ENCODE data around the gene PNLDC1. TPM values are rescaled to one million over a fixed set of nuclear protein-coding genes. Genes with fewer than 3 reads are reported as not detected.

The PNLDC1 gene
- total RNA-seq, 4 donors from 2014 or later = 0.34 TPM; not detected in 3

DNA sequence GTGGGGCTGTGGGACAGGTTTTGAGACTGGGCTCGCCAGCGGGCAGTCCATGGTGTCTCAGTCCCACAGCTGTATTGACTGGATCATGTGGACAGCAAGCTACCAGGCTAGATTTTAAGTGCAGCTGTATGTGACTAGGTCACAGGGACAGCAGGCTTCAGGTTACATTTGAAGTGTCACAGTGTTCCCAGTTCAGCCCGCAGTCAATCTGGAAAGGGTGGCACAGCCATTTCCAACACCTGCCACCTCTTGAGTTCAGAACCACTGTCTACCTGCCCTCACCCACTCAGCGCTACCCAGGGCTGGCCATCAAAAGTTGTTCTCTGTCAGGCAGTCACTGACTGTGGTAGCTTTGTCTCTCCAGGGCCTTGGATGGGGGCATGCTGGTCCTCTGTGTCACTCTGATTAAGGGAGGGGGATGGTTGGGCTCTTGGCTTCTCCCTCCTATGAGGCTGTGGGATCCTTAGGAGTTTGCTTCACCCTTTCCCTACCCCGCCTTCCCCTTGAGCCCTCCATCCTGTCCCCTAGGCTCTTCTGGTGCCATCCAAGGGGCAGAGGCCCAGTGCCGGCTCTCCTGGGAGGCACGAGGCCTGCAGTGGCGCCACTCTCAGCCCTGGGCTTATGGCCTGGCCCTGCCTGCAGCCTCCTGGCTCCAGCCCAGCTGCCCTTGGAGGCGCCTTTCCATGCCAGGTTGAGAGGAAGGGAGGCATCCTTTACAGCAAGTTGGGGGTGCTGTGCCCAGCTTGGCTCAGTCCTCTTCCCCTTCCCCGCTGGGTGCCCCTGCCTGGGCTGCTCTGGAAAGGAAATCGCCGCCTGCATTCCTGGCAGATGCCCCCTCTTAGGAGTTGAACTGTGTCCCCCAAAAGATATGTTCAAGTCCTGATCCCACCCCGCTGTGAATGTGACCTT lies 44.9 kb downstream of the PNLDC1 start:
- TF ChIP-seq, protein P1, sequence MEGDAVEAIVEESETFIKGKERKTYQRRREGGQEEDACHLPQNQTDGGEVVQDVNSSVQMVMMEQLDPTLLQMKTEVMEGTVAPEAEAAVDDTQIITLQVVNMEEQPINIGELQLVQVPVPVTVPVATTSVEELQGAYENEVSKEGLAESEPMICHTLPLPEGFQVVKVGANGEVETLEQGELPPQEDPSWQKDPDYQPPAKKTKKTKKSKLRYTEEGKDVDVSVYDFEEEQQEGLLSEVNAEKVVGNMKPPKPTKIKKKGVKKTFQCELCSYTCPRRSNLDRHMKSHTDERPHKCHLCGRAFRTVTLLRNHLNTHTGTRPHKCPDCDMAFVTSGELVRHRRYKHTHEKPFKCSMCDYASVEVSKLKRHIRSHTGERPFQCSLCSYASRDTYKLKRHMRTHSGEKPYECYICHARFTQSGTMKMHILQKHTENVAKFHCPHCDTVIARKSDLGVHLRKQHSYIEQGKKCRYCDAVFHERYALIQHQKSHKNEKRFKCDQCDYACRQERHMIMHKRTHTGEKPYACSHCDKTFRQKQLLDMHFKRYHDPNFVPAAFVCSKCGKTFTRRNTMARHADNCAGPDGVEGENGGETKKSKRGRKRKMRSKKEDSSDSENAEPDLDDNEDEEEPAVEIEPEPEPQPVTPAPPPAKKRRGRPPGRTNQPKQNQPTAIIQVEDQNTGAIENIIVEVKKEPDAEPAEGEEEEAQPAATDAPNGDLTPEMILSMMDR (IDR thresholded peaks at IDR 0.05; ENCODE audit: low read depth) = no peak

DNA sequence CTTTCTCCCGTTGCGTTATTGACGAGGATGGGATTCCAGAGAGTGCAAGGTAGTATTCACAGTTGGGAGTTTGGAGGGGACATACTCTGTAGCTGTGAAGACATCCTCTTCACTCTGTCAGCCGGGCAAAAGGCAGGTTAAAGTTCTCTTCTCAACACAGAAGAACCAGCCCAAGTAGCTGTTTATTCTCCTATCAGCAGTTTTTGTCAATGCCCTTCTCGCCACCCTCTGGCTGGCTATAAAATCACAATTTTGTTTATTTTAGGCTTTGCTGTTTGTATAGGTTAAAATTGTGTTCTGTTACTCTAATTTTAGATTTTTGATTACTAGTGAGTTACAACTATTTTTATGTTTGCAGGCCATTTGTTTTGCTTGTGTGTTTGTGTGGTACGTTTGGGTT lies 52.8 kb downstream of the PNLDC1 start:
- TF ChIP-seq, protein P1 (IDR thresholded peaks at IDR 0.05; ENCODE audit: low read depth) = no peak

DNA sequence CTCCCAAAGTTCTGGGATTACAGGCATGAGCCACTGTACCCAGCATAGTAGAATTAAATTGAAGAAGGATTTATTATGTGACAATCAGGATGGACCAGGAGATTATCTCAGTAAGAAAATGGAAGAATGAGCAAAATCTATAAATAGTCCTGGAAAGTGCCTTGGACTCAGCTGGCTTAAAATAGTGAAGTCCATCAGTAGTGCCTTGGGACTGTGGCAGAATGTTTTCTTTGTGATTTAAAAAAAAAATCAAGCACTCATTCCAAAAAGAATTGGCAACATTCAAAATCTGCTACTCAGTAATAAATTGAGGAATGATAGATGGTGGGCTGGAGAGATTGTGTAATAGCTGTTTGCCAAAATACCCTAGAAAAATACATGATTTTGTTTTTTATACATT lies 53.7 kb downstream of the PNLDC1 start:
- TF ChIP-seq, protein P1 (IDR thresholded peaks at IDR 0.05; ENCODE audit: low read depth) = no peak

DNA sequence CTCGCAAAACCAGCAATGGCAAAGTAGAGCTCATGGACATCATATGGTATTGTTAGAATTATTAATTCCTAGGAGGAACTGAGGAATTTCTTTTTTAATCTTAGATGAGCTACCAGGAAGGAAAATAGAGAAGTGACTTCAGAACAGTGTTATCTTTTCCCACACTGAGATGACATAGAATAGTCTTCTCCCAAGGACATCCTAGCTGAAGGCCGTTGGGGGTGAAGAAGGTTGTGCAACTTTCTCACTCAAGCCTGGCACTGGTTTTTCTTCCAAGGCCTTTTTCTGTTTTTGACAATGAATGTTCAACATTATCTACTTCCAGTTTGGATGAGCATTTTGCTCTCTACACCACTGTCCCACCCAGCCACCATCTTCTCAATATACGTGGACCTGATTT lies 54.9 kb downstream of the PNLDC1 start:
- TF ChIP-seq, protein P1 (IDR thresholded peaks at IDR 0.05; ENCODE audit: low read depth) = no peak

DNA sequence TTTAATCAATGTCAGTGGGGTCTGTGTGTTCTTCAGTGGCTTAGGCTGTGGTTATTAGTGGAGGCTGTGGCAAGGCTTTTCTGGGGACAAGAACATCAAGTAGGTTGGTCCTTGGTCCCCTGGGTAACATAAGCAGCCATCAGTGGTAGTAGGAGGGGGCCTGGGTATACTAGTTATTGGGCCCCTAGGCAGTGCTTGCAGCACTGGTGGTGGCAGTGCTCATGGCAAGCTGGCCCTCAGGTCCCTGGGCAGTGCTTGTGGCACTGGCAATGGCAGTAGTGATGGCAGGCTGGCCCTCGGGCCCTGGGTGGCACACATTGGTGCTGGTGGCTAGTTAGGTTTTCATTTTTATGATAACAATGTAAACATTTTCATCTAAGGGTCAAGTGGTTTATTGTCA lies 58.2 kb downstream of the PNLDC1 start:
- TF ChIP-seq, protein P1 (IDR thresholded peaks at IDR 0.05; ENCODE audit: low read depth) = no peak

DNA sequence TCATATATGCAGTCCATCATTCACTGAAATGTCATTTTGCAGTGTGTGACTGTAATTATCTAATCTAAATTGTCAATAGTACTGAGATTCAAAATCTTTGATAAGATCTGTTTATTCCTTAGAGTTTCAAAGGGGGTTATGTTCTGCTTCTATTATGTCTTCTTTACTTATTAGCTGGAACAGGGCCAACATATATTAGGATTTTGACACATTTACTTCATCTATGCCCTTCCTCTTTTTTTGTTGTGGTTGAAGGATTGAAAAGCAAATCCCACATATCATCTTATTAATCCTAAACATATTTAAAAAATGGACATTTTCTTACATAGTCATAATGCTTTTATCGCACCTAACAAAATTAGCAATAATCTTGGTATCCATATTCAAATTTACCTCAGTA lies 60.4 kb downstream of the PNLDC1 start:
- TF ChIP-seq, protein P1 (IDR thresholded peaks at IDR 0.05; ENCODE audit: low read depth) = no peak

DNA sequence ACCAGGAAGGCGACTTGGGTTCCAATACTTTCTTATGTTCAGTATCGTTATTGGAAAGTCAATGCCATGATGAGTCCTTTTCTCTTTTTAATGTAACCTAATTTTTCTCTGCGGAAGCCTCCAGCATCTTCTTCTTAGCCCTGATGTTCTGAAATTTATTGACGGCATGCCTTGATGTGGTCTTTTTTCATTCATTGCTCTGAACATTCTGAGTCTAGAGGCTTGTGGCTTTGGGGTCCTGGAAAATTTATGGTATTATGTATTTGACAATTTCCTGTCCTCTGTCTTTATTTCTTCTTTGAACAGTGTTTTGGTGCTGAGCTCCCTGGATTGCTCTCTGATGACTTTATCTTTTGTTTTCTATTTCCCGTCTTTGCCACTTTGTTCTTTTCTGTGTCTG lies 62.0 kb downstream of the PNLDC1 start:
- TF ChIP-seq, protein P1 (IDR thresholded peaks at IDR 0.05; ENCODE audit: low read depth) = no peak

All from subcutaneous adipose tissue (tissue), 4 donors.